ENCODE measurements around the gene BTG4. TPM values are rescaled to one million over a fixed set of nuclear protein-coding genes. Genes with fewer than 3 reads are reported as not detected.

The BTG4 gene
- total RNA-seq, 1 experiment from 2014 or later = 0.17 TPM

DNA sequence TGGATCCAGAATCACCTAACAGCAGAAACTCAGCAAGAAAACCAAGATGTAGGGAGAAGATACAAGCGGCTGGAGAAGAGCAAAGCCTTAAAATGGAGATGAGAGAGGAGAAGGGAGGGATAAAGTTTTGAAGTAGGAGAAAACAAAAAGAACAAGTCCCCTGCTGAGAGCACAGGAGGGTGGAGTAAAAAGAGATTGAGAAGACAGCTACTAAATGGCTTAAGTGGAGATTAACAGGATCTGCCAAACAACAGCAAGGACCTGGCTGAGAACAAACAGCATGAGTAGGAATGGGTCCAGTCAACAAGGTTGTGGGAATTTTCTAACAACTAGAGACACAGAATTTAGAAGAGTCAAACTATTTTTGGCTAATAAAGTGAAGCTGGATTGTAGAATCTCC lies 18.1 kb downstream of the BTG4 start:
- DNase-seq (ENCODE audit: low read depth) = no peak

DNA sequence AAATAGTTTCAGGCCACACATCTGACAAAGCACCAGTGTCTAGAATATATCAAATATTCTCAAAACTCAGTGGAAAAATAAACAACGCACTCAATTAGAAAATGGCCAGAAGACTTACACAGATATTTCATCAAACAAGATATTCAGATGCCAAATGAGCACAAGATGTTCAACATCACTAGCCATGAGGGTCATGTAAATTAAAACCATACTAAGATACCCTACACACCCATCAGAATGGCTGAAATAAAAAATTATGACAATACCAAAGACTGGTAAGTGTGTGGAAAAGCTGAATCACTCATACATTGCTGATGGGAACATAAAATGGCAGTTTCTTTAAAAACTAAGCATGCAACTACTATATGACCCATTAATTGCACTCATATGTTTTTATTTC lies 21.7 kb downstream of the BTG4 start:
- DNase-seq (ENCODE audit: low read depth) = no peak

DNA sequence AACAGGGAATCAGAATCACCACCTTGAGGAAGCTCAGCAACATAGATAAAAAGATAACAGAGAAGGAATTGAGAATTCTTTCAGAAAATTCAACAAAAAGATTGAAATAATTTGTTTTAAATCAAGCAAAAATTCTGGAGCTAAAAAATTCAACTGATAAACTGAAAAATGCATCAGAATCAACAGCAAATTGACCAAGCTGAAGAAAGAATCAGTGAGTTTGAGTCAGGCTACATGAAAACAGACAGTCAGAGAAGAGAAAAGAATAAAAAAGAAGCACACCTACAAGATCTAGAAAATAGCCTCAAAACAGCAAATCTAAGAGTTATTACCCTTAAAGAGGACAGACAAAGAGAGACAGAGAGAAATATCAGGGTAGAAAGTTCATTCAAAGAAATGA lies 28.8 kb downstream of the BTG4 start:
- no peak for DNase-seq (ENCODE audit: low read depth)

DNA sequence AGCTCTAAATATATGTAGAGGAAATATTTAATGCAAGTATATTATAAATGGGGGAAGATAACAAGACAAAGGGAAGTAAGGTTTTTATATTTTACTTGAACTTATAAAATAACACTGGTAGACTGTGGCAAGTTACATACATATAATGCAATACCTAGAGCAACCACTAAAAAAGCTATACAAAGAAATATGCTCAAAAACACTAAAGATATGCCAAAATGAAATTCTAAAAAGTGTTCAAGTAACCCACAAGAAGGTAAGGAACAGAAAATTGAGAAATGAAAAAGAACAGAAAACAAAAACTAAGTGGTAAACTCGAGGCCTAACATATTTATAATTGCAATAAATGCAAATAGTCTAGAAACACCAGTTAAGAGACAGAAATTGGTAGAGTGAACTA lies 32.5 kb downstream of the BTG4 start:
- no peak for DNase-seq (ENCODE audit: low read depth)

DNA sequence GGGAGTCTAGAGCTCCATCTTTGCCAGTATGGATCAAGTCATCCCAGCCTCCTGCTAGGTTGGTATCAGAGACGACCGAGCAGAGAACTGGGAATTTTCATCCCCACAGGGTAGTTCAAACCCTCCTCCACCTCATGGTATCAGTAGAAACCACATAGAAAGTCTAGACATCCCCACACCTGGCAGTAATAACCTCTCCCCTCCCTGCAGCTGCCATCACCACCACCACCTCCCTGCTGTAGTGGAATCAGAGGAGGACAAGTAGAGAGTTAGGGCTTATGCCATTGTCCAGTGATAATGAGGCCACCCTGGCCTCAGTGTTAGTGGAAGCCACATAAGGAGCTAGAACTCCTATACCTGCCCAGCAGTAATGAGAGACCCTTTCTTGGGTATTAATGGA lies 34.3 kb downstream of the BTG4 start:
- no peak for DNase-seq (ENCODE audit: low read depth)

DNA sequence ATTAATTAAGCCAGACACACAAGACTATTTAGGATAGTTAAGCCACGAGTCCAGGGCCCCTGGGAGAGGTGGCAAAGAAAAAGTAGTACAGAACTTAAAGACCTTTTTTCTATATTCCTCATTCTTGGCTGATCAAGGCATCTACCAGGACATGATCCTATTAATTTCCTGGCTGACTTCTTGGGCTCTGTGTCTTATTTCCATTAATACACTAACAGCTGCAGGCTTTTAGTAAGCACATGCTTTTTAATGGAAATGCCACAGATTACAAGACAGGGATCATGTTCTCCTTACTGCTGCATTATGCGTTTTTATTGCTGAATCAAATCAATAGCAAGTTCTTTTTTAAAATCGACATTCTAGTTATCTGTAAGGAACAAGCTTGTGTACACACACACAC lies 35.2 kb downstream of the BTG4 start:
- peak; percentile 43 for DNase-seq (ENCODE audit: low read depth)

DNA sequence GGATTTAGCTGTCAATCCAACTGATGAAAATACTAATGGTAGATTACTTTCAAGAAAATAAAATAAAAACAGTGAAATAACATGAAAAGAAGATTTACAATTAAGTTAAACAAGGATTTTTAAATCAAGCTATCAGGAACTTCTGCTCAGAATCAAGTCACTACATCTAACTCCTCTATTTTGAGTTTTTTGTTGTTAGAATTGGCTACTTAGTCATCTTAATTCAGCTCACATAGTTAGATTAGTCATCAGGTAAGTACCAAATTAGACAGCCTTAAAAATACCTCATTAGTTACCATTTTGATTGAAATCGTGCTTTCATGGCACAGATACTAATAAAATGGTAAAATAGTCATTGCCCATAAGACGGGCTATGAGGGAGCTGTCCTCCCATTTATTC lies 35.8 kb downstream of the BTG4 start:
- peak; percentile 30 for DNase-seq (ENCODE audit: low read depth)

DNA sequence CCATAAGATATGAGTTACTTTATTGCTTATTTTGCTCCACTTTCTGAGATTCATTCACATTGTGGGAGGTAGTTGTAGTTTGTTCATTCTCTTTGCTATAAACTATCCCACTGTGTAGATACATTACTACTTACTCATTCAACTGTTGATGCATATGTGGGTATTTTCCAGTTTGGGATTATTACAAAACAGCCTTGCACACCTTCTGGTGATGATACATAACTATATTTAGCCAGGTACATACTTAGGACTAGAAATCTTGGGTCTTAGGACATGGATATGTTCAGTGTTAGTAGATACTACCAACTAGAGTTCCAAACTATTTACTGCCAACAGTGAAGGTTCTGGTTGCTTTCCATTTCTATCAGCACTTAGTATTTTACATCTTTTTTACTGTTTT lies 37.8 kb downstream of the BTG4 start:
- no peak for DNase-seq (ENCODE audit: low read depth)

DNA sequence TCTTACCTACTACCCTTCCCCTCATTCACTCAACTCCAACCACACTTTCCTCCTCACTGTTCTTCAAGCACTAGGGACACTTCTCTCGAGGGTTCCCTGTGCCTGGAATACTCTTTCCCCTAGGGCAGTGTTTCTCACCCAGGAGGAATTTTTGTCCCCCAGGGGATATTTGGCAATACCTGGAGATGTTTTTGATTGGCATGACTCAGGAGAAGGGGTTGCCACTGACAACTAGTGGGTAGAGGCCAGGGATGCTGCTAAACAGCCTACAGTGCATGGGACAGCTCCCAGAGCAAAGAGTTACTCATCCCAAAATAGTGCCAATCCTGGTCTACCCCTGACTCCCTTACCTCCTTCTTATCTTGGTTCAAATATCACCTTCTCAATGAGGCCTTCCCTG lies 40.0 kb downstream of the BTG4 start:
- no peak for DNase-seq (ENCODE audit: low read depth)

DNA sequence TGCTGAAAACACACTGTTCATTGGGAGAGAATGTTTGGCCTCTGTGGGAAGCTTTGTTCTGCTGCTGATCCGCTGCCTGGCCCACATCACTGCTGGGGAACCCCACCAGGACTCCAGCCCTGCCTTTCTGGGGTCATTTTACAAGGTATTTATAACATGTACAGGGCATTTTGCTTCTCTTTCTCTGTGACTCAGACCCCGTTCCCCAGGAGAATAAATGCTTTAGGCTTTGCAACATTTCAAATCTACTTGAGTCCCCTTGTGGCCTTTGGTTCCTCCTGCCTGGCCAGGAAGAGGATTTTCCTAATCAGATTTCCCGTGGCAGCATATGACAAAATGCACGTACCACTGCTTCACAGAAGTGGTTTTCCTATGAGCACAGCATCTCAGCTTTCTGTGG lies 43.0 kb downstream of the BTG4 start:
- peak; percentile 74 for DNase-seq (ENCODE audit: low read depth)

DNA sequence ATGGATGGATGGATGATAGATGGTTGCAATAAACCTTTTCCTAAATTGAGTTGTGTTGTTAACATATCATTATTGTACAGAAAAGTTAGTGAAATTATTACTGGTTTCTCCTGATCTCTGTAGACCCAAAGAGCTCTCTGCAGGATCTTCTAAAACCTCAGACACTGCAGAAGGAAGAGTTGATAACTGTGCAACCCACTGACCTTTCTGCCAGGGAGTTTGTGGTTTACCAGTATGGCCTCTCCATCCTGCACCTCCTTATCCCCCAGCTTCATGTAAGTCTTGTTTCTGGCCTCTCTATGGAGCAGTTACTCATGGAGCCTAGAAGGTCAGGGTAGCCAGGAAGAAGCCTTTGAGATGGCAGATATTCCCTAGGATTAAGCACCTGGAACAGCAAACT lies 45.6 kb downstream of the BTG4 start:
- DNase-seq (ENCODE audit: low read depth) = no peak

DNA sequence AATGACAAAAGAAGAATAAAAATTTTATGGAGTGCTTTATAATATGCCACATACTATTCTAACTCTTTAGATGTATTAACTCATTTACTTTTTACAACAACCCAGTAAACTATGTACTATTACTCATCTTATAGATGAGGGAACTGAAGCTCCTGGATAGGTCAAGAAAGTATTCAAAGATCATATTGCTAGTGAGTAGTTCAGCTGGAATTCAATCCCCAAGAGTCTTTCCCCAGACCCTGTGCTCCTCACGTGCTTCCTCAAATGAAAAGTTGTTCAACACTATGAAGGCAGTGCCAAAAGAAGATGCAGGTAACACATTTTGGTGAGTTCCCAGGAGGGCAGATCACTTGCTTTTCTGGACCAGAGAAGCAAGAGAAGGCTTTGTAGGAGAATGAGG lies 46.8 kb downstream of the BTG4 start:
- DNase-seq (ENCODE audit: low read depth) = peak; percentile 67

DNA sequence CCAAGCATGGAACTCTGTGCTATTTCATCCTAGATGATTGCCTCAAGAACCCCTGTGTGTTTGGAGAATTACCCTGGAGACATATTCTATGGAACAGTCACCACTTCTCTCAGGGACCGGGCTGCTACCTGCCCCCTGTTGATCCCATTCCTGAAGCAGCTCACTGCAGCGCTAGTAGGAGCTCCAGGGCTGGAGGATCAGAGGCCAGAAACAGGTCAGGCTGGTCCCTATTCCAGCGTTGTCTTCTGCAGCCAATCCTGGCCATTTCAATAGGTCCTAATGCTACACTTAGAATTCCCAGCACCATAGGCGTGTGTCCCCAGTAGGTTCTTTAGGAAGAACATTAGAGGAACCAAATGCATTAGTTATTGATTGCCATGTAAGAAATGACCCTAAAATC lies 48.9 kb downstream of the BTG4 start:
- no peak for DNase-seq (ENCODE audit: low read depth)

DNA sequence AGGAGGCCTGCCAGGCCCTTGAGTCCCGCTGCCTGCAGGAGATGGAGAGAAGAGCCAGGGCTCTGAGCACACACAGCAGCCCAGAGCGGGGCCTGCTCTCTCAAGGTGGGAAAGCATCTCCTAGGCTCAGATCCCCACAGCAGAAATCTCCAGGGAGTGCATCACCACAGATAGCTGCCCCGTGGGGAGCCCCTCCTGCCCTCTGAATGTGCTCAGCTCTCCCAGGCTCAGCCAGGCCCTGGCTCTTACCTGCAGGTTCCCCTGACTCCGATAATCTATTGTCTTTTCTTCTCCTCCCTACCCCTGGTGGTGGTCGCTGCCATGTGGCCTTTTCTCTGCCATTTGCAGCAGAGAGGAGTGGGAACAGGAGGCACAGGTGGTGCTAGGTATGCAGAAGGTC lies 49.9 kb downstream of the BTG4 start:
- DNase-seq (ENCODE audit: low read depth) = no peak

DNA sequence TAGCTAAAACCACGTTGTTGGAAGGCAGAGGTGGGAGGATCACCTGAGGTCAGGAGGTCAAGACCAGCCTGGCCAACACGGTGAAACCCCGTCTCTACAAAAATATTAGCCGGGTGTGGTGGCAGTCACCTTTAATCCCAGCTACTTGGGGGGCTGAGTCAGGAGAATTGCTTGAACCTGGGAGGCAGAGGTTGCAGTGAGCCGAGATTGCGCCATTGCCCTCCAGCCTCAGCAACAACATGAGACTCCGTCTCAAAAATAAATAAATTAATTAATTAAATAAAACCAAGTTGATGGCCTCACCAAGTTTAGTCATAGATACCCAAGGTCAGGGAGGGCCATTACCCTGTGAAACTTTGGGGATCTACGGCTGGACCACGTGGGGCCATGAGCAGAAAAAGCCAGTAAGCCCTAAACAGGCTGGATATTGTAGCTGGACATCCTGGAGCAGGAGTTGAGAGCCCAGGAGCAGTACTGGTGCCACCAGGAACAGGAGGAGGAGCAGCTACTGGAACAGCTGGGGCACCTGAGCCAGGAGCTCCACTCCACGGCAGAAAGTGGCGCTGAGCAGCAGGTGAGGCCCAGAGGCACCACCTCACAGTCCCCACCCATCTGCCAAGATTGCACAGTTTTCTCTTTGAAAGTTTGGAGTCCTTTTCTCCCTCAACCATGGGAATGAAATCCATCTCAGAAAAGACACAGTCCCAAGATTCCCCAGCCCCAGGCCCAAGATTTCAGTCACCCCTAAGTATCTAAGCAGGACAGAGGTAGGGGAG lies 50.5 kb downstream of the BTG4 start:
- DNase-seq (ENCODE audit: low read depth) = no peak

DNA sequence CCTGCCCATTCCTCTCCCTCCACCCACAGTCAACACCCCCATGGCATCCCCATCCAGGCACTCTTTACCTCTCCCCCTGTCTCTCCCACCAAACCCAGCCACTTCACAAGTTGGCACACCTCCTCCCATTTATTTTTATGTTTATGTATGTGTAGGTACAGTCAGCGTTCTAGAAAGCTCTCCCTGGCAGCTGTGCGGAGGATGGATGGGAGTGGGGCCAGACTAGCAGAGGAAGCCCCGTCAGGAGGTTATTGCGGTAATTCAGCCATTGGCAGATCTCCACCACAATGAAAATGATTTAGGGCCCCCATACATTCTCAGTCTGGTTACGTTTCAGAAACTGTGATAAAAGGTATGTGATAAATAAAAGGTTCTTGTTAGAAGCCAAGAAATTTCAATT lies 51.3 kb downstream of the BTG4 start:
- DNase-seq (ENCODE audit: low read depth) = no peak

DNA sequence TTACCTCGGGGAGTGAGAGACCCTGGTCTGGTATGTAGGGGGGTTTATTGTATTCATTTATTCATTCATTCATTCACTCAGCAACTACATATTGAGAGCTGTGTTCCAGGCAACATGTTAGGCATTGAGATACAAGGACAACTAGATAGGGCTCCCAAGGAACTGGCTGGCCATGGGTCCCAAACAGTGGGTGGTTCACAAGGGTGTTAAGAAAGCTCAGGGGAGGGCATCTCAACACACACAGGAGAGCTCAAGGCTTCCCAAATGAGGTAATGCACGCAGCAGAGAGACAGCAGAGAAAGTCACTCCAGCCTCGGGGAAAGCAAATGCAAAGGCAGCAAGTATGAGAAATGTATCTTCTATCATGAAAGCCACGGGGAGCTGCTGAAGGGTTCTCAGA lies 51.8 kb downstream of the BTG4 start:
- no peak for DNase-seq (ENCODE audit: low read depth)

DNA sequence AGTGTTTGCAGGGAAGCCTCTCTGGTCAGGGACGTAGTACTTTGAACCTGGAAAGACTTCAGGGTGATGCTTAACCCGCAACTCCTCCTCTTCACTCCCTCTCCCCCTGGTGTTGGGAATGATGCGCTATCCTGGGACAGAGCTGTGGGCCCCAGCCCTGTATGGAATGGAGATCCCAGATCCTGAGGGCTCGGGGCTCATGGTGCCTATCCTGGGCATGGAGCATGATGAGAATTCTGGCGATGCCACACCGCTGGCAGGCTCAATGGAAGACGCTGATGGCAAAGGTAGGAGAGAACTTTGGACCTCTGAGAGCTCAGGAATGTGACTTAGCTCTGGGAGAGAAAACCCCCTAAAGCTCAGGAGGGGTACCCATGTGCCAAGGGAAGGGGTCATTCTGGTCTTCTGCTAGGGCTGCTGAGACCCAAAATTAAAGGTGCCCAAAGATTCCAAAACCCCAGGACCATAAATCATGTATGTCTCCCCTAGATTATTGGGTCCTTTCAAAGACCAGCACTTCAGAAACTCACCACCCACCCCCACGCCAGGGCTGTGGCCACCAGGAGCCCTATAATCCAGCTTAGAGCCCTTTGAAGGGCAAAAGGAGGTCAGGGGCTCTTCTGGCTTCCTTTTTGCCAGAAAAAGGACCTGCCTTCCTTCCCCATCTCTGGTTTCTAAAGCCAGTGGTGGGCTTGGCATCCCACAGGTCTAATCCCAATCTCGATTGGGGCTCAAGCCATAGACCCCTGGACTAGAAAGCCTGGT lies 52.5 kb downstream of the BTG4 start:
- no peak for DNase-seq (ENCODE audit: low read depth)

DNA sequence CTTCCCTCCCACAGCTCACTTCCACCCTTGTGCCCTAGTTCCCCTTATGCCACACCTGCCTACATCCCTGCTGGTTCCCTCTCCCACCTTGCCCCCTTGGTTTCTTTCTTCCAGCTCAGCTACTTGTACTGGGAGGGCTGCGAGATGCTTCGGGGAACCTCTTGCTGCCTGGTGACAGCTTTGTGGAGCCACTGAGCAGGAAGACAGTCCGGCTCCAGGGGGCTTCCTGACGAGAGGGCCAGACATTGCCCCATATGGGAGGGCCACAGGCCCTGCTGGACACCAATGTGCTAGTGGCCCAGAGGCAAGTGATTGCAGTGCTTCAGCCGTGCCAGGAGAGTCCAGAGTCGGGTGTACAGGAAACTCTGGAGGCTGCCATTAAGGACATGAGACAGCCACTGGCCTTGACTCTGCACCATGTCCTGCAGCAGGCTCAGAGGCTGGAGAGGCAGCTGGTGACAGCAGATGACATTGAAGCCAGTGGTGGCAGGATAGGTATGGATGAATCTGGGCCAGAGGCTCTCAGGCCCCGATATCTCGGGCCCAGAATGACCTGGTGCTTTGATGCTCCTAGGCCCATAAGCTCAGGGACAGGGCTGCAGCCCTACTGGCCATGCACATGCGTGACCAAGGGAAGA lies 54.3 kb downstream of the BTG4 start:
- DNase-seq (ENCODE audit: low read depth) = no peak

DNA sequence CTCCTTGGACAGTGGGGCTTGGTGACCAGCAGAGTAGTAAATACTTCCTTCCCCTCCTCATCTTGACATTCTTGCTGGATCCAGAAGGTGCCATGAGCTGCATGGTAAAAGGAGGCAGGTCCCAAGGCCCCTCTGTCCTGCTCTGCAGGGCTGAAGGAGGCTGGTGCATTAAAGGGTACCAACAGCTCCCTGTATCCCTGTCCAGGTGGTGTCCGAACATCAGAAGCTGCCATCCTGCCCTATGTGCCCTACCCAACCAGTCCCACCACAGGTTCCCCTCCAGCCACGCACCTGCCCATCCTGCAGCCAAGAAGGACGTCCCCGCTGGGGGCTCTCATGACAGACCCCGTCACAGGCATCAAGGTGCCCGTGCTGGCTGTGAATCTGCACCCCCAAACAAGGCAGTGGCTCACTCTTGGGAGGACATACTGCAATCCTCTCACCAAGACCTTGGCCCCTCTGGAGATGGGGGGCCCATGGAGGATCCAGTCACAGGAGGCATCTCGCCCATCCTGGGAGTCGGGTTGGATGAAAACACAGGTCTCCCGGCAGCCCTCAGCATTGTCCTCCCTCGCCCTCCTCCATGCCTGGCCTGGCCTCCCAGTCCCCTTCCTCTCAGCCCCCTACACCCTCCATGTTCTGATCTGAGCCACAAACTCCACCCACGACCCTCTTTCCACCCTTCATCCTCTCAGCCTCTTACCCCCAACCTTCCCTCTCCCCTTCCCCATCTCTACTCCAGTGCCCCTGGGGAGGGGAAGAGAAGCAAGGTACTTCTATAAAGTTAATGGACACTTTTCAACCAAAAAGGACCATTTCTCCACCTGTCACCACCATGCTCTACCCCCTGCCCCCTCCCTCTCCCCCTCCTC lies 55.1 kb downstream of the BTG4 start:
- DNase-seq (ENCODE audit: low read depth) = no peak

DNA sequence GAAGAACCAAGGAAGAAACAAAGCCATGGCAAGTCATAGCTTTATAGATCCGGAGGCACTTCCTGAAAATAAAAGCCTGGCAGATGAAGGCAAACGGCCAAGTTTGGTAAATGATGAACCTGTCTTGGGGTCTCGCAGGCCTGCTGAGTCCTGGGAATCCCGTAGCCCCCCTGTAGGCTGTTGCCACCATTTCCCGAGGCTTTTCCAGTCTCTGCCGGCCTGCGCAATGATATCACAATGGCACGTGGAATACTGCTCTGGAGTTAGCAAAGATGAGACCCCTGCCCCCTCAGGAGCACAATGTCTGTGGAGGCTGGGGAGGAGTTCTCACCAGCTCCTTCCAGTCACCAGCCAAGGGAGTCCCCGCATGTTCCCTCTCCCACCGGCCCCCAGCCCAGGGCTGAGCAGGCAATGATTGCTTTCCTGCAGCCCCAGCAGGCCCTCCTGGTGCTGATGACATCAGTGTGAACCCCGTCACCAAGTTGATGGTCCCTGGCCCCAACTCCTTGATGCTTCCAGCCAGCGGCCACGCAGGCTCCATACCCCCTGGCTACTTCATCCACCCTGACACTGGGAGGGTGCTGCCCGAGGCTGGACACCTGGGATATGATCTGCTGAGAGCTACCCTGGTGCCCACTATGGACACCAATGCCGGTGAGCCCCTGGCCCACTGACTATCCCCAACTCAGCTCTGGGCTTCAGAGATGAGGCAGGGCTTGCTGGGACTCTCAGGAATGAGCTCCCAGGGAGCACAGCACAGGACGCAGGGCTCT lies 55.9 kb downstream of the BTG4 start:
- no peak for DNase-seq (ENCODE audit: low read depth)

Data from LHCN-M2 (cell line).